ENCODE results near the gene SEC31B. TPM values are rescaled to one million over a fixed set of nuclear protein-coding genes. Genes with fewer than 3 reads are reported as not detected.

Gene SEC31B
- polyA plus RNA-seq, 1 donor from 2014 or later: 17.1 TPM

- TF ChIP-seq EZH2 (IDR thresholded peaks at IDR 0.05; ENCODE audit: borderline replicate concordance, insufficient read depth, low read length, poor library complexity, severe bottlenecking): no peak
- no peak for TF ChIP-seq RAD21 (conservative IDR thresholded peaks at IDR 0.05)
- no peak for TF ChIP-seq POLR2AphosphoS5 (IDR thresholded peaks at IDR 0.05)
Measured at GRCh38 chr10:100470367-100470766, 49.3 kb downstream of the SEC31B start (continued).

GRCh38 chr10:100469756-100470155, 49.9 kb downstream of the SEC31B start:
- Histone ChIP-seq H3K36me3 (ENCODE audit: insufficient read depth, low read length) (no peaks in the 10 kb centered on the region), H3K4me3 (ENCODE audit: low read length) (no peak overlapping the region), H2AFZ (ENCODE audit: low read depth, low read length) (no peak overlapping the region), H3K79me2 (replicated peaks; ENCODE audit: insufficient read depth, low read length) (no peaks in the 10 kb centered on the region), H3K9me3 (ENCODE audit: low read length) (no peaks in the 10 kb centered on the region), H3K9ac (ENCODE audit: low read length) (no peak overlapping the region), H4K20me1 (ENCODE audit: insufficient read depth) (no peaks in the 10 kb centered on the region), H3K9me2 (ENCODE audit: insufficient read depth, low read length) (no peaks in the 10 kb centered on the region), H3K27me3 (ENCODE audit: insufficient read depth, low read depth, low read length) (peaks cover 61% of the 10 kb centered on the region), H3F3A (ENCODE audit: insufficient read depth, low read length, poor library complexity, severe bottlenecking) (no peaks in the 10 kb centered on the region), H3K27ac (ENCODE audit: low read length) (no peak overlapping the region), H3K4me2 (ENCODE audit: low read length) (no peak overlapping the region)
- TF ChIP-seq CTCF (IDR thresholded peaks at IDR 0.05; ENCODE audit: poor library complexity, severe bottlenecking) (no peak), POLR2AphosphoS5 (IDR thresholded peaks at IDR 0.05) (no peak), SMC3 (conservative IDR thresholded peaks at IDR 0.05; ENCODE audit: poor library complexity) (no peak), EP300 (conservative IDR thresholded peaks at IDR 0.05; ENCODE audit: poor library complexity, severe bottlenecking) (no peak), MXI1 (conservative IDR thresholded peaks at IDR 0.05; ENCODE audit: poor library complexity, severe bottlenecking) (no peak), REST (IDR thresholded peaks at IDR 0.05; ENCODE audit: borderline replicate concordance) (no peak), TAF1 (IDR thresholded peaks at IDR 0.05; ENCODE audit: low read depth) (no peak)

GRCh38 chr10:100468978-100469377, 50.7 kb downstream of the SEC31B start:
- Histone ChIP-seq H3K27me3 (ENCODE audit: insufficient read depth, low read depth, low read length) (peaks cover 68% of the 10 kb centered on the region), H3K36me3 (ENCODE audit: insufficient read depth, low read length) (no peaks in the 10 kb centered on the region), H3K9ac (ENCODE audit: low read length) (no peak overlapping the region), H3K4me3 (ENCODE audit: low read length) (no peak overlapping the region), H3K79me2 (replicated peaks; ENCODE audit: insufficient read depth, low read length) (no peaks in the 10 kb centered on the region), H2AFZ (ENCODE audit: low read depth, low read length) (no peak overlapping the region), H3K4me2 (ENCODE audit: low read length) (no peak overlapping the region), H3K9me2 (ENCODE audit: insufficient read depth, low read length) (no peaks in the 10 kb centered on the region), H4K20me1 (ENCODE audit: insufficient read depth) (no peaks in the 10 kb centered on the region), H3F3A (ENCODE audit: insufficient read depth, low read length, poor library complexity, severe bottlenecking) (no peaks in the 10 kb centered on the region), H3K27ac (ENCODE audit: low read length) (no peak overlapping the region), H3K9me3 (ENCODE audit: low read length) (no peaks in the 10 kb centered on the region)
- TF ChIP-seq RAD21 (conservative IDR thresholded peaks at IDR 0.05): no peak
- no peak for TF ChIP-seq REST (IDR thresholded peaks at IDR 0.05; ENCODE audit: borderline replicate concordance)
- TF ChIP-seq CTCF (IDR thresholded peaks at IDR 0.05; ENCODE audit: poor library complexity, severe bottlenecking): no peak
- TF ChIP-seq POLR2AphosphoS5 (IDR thresholded peaks at IDR 0.05): no peak
- no peak for TF ChIP-seq EZH2 (IDR thresholded peaks at IDR 0.05; ENCODE audit: borderline replicate concordance, insufficient read depth, low read length, poor library complexity, severe bottlenecking)
- no peak for TF ChIP-seq MXI1 (conservative IDR thresholded peaks at IDR 0.05; ENCODE audit: poor library complexity, severe bottlenecking)
- no peak for TF ChIP-seq SMC3 (conservative IDR thresholded peaks at IDR 0.05; ENCODE audit: poor library complexity)
- TF ChIP-seq TAF1 (IDR thresholded peaks at IDR 0.05; ENCODE audit: low read depth): no peak
- TF ChIP-seq EP300 (conservative IDR thresholded peaks at IDR 0.05; ENCODE audit: poor library complexity, severe bottlenecking): no peak
